Pulmonary artery endothelial cell (primary cell): ENCODE results near the gene GDAP1L1. TPM values are rescaled to one million over a fixed set of nuclear protein-coding genes. Genes with fewer than 3 reads are reported as not detected.
"Not testable (repeated sequence)": the region's sequence is repeated elsewhere in the genome, so short reads cannot be mapped to it uniquely, and the experiment has no call there.

ENCODE experiments used
- DNase-seq: peaks from one replicate; pipeline ENCODE4 v3.0.0-alpha.2; 2011; ENCODE audit warnings: low read depth, low spot score
- total RNA-seq: library from RNA; depleted of rRNA; stranded (reverse); fragments of >200 nt; gene quantifications from 2 replicates; pipeline ENCODE4 v1.2.3, GENCODE V29; 2014

GDAP1L1 gene
- total RNA-seq, 1 donor from 2014 or later: not detected

GRCh38 chr20:44219791-44220190, 27.3 kb upstream of the GDAP1L1 start:
- DNase-seq: no peak

- DNase-seq: no peak
Observed at GRCh38 chr20:44221368-44221954, 25.6 kb upstream of the GDAP1L1 start.

GRCh38 chr20:44222027-44222426, 25.1 kb upstream of the GDAP1L1 start:
- no peak for DNase-seq

- DNase-seq: no peak
Observed at GRCh38 chr20:44222633-44223368, 24.3 kb upstream of the GDAP1L1 start.

- no peak for DNase-seq
Observed at GRCh38 chr20:44223721-44224120, 23.4 kb upstream of the GDAP1L1 start.

GRCh38 chr20:44224637-44225036, 22.5 kb upstream of the GDAP1L1 start:
- no peak for DNase-seq

- DNase-seq: no peak
Observed at GRCh38 chr20:44228465-44229258, 18.4 kb upstream of the GDAP1L1 start.

- no peak for DNase-seq
Observed at GRCh38 chr20:44231193-44231592, 15.9 kb upstream of the GDAP1L1 start.

- DNase-seq: no peak
Observed at GRCh38 chr20:44231713-44232468, 15.2 kb upstream of the GDAP1L1 start.

GRCh38 chr20:44232469-44232856, 14.6 kb upstream of the GDAP1L1 start:
- DNase-seq: not testable (repeated sequence)

- no peak for DNase-seq
Observed at GRCh38 chr20:44233436-44234016, 13.6 kb upstream of the GDAP1L1 start.

GRCh38 chr20:44234566-44235317, 12.4 kb upstream of the GDAP1L1 start:
- DNase-seq: no peak

GRCh38 chr20:44235702-44236101, 11.4 kb upstream of the GDAP1L1 start:
- no peak for DNase-seq

- DNase-seq: not testable (repeated sequence)
Observed at GRCh38 chr20:44236840-44237239, 10.3 kb upstream of the GDAP1L1 start.

GRCh38 chr20:44241796-44242195, 5.3 kb upstream of the GDAP1L1 start:
- no peak for DNase-seq

GRCh38 chr20:44245977-44246376, 1.1 kb upstream of the GDAP1L1 start:
- DNase-seq: no peak

- DNase-seq: no peak
Observed at GRCh38 chr20:44247586-44248409, 690 bp downstream of the GDAP1L1 start.

- no peak for DNase-seq
Observed at GRCh38 chr20:44248410-44248759, 1.3 kb downstream of the GDAP1L1 start.

- no peak for DNase-seq
Observed at GRCh38 chr20:44251284-44251683, 4.2 kb downstream of the GDAP1L1 start.

GRCh38 chr20:44253528-44253927, 6.4 kb downstream of the GDAP1L1 start:
- no peak for DNase-seq
